MG63 (cell line): ENCODE results near the gene TMEM184A. TPM values are rescaled to one million over a fixed set of nuclear protein-coding genes. Genes with fewer than 3 reads are reported as not detected.
A peak's percentile ranks its signal among the peaks of the same experiment; 100 is the strongest.

ENCODE experiments used
- DNase-seq: peaks from one replicate; pipeline ENCODE4 v3.0.0-alpha.2; 2020
- H3K27me3 ChIP-seq: fragments of 250-450 bp; sonication (Bioruptor Pico); 2 replicates; pipeline ENCODE4 v1.5.1; 2020; ENCODE audit warnings: mild to moderate bottlenecking, moderate library complexity
- H3K36me3 ChIP-seq: fragments of 250-450 bp; sonication (Bioruptor Pico); 2 replicates; pipeline ENCODE4 v1.5.1; 2020; ENCODE audit warnings: mild to moderate bottlenecking, moderate library complexity
- H3K4me3 ChIP-seq: fragments of 250-450 bp; sonication (Bioruptor Pico); 2 replicates; pipeline ENCODE4 v1.5.1; 2020; ENCODE audit warnings: mild to moderate bottlenecking, moderate library complexity
- H3K9me3 ChIP-seq: fragments of 250-450 bp; sonication (Bioruptor Pico); 2 replicates; pipeline ENCODE4 v1.5.1; 2020; ENCODE audit warnings: mild to moderate bottlenecking, moderate library complexity
- total RNA-seq: library from RNA; depleted of rRNA; stranded (reverse); fragments of >200 nt; shearing (Covaris generic); gene quantifications from 2 replicates; pipeline ENCODE4 v1.2.3, GENCODE V29; 2014; ENCODE audit warnings: low replicate concordance

The TMEM184A gene
- total RNA-seq, 1 experiment from 2014 or later: not detected

DNA sequence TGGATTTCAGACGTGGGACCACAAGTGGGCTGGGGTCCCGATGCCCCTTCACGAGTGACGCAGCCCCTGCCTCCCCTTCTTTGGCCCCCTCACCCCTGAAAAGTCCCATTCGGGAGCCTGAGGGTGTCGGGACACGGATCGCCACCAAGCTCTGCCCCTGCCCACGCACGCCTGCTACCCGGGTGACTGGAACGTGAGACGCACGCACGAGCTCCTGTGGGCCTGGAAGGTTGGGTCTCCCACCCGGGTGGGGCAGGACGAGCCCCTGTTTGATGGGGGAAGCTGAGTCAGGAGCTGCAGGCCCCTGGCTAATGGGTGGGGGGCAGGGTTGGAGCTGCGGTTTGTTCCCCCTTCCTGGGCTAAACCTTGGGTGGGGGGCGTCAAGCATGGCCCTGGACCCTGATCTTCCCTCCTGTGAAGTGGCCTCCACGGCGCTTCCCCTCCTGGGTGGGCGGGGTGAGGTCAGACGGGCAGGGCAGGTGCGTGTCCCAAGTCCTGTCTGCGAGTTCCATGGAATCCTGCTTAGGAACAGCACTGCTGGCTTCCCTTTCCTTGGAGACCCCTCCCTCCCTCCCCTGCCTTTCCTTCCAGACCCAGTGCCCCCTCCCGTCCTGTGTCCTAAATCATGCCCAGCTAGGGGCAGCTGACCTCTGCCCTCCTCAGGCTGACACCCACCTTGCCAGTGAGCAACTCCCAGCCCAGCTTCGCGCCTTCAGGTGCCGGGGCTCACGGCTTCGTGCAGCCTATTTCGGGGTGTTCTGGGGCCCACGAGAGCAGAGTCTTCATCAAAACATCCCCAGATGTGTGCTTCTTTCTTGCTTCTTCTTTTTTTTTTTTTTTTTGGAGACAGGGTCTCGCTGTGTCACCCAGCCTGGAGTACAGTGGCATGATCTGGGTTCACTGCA, 5.3 kb upstream of the TMEM184A start:
- H3K4me3 ChIP-seq: no peak overlapping the region
- peaks cover 9% of the 10 kb centered on the region; the same call in 1 of the 2 replicates for H3K36me3 ChIP-seq
- no peaks in the 10 kb centered on the region for H3K9me3 ChIP-seq
- no peaks in the 10 kb centered on the region for H3K27me3 ChIP-seq
- DNase-seq: no peak

DNA sequence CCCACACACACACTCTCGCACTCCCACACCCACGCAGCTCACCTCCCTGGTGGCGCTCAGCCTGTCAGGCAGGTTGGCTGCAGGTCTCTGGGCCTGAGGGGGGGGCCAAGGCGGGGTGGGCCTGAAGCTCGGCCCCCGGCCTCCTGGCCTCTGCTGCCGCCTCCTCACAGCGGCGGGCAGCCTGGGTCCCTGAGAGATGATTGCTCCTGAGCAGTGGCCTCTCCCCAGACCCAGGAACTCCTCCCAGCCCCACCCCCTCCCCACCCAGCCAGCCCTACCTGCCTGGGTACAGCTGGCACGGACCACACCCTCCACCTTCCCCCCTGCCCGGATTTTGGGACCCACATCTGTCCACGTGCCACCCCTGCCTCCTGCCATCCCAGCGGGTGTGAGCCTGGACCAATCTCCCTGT, 4.6 kb upstream of the TMEM184A start:
- Histone ChIP-seq H3K9me3 (no peaks in the 10 kb centered on the region), H3K27me3 (no peaks in the 10 kb centered on the region), H3K36me3 (peaks cover 4% of the 10 kb centered on the region; the same call in 1 of the 2 replicates), H3K4me3 (no peak overlapping the region)
- DNase-seq: no peak

DNA sequence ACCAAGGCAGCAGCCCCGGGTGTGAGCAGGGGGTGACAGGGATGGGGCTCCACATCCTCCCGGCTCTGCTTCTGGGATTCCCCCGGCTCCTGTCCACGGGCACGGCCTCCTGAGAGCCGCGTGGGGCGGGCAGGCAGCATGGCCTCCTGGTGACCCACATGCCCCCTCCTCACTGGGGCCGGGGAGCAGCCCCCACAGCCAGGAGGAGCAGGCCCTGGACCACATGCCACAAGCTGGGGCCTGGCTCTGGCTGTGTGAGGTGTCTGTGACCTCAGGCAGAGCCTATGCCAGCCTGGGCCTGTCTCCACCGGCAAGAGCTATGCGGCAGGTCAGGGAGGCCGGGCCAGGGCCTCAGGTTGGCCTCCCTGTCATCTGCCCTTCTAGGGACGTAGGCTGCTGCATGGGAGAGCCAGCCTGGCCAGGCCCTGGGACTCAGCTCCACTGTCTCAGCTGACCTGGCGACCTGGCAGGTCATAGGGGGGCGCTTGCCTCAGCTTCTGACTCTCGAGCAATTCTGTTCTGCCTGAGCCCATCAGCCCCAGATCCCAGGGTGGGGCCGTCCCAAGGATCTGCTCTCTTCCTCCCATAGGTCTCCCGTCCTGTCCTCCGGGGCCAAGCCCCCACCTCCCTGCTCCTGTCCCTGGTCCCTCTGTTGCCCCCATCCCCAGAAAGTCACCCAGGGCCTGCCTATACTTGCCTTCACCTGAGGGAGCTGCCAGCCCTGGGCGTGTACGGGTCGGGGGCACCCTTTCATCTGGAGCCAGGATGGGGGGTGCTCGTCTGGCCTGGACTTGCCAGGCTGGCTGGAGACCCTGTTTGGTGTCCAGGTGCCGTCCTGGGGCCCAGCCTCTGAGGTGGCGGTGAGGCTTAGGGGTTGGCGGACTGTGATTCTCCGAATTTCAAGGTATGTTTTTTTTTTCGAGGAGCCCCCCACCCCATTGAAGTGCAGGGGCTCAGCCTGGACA, 3.9 kb upstream of the TMEM184A start:
- Histone ChIP-seq H3K36me3 (no peaks in the 10 kb centered on the region), H3K4me3 (no peak overlapping the region), H3K27me3 (no peaks in the 10 kb centered on the region), H3K9me3 (no peaks in the 10 kb centered on the region)
- no peak for DNase-seq

DNA sequence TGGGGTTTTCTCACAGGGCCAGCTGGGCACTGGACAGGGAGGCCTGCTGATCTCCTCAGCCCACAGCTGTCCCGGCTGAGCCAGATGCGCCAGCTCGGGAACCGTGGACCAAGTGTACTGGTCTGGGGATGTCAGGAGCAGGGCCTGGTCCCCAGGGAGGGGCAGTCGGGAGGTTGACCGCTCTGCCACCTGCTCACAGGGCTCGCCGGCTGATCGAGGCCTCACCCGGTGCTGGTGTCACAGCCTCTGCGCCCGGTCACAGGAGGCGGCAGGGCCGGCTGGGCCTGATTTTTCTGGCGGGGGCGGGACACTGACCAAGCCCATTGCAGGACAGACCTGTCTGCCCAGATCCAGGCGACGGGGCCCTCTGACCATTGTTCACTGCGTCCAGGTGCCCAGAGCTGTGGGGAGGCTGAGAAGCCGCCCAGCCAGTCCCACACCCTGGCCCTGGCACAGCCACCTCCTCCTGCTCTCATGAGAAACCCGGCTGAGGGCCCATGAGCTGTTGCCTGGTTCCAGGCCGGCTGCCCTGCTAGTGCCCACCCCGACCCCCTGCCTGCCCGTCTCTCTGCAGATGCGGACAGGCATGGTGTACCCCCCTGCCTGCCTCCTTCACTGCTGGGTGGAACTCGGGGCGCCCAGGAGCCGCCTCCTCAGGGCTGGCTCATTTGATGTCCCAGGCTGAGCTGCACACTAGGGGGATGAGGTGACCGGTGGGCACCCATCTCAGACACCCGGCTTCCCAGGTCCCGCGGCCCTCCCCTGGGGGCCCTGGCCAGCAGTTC, 3.0 kb upstream of the TMEM184A start:
- H3K27me3 ChIP-seq: no peaks in the 10 kb centered on the region
- H3K36me3 ChIP-seq: no peaks in the 10 kb centered on the region
- no peak overlapping the region for H3K4me3 ChIP-seq
- DNase-seq: no peak
- H3K9me3 ChIP-seq: no peaks in the 10 kb centered on the region

DNA sequence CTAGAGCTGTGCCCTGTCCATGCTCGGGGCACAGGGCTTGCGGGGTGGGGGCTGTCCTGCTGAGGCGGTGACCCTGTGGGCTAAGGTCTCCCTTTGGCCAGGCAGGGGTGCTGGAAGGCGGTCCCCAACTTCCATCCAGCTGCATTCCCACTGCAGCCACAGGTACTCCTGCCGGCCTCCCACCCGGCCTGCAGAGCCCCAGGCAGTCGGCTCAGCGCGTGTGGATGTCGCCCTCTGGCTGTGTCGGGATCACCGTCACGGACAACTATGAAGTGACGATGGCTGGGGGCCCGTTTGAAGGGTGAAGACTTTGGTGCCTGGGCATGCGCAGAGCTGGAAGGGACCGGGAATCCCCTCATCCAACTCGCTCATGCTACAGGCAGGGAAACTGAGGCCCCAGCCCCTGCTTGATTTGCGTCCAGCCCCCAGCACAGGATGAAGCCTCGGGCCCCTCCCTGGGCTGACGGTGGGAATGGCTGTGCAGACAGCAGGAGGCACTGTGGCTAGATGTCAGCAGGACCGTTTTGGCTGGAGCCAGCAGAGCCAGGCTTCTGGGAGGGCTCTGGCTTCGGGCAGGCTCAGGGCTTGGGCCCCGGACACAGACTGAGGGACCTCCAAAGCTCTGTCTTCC, 2.3 kb upstream of the TMEM184A start:
- Histone ChIP-seq H3K36me3 (no peaks in the 10 kb centered on the region), H3K9me3 (no peaks in the 10 kb centered on the region), H3K27me3 (no peaks in the 10 kb centered on the region), H3K4me3 (no peak overlapping the region)
- no peak for DNase-seq

DNA sequence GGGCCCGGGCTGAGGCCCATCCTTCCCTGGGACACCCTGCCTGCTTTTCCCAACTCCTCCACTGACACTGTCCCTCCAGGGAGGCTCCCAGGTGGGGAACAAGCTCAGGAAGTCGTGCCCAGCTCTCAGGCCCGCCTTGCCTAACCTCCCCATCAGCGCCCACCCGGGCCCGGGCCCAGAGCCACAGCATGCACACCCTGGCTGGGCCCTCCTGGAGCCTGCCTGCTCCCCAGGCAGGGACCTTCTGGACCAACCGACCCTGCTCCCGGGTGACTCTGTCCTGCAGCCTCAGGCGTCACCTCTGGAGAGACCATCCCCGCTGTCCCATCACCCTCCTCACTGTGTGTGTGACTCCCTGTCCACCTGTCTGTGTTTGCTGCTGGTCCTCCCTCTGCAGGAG, 1.8 kb upstream of the TMEM184A start:
- H3K4me3 ChIP-seq: no peak overlapping the region
- H3K36me3 ChIP-seq: no peaks in the 10 kb centered on the region
- H3K27me3 ChIP-seq: no peaks in the 10 kb centered on the region
- H3K9me3 ChIP-seq: no peaks in the 10 kb centered on the region
- DNase-seq: no peak

DNA sequence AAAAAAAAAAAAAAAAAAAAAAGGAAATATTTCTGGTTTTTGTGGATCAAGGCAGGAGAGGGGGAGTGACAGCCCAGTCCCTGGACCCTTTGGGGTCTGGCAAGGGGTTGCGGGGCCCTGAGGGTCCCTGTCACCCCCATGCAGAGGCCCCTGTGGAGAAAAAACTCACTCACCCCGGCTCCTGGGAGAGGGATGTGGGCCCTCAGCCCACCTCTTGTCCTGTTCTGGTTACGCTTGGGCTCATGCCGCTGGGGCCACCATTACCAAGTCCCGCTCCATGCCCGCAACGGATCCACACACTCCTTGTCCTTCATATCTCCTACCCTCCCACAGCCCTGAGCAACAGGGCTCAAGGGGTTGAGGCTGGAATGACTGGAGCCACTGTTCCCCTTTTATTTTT, 1.0 kb upstream of the TMEM184A start:
- Histone ChIP-seq H3K27me3 (no peaks in the 10 kb centered on the region), H3K36me3 (no peaks in the 10 kb centered on the region), H3K9me3 (no peaks in the 10 kb centered on the region), H3K4me3 (no peak overlapping the region)
- DNase-seq: no peak

DNA sequence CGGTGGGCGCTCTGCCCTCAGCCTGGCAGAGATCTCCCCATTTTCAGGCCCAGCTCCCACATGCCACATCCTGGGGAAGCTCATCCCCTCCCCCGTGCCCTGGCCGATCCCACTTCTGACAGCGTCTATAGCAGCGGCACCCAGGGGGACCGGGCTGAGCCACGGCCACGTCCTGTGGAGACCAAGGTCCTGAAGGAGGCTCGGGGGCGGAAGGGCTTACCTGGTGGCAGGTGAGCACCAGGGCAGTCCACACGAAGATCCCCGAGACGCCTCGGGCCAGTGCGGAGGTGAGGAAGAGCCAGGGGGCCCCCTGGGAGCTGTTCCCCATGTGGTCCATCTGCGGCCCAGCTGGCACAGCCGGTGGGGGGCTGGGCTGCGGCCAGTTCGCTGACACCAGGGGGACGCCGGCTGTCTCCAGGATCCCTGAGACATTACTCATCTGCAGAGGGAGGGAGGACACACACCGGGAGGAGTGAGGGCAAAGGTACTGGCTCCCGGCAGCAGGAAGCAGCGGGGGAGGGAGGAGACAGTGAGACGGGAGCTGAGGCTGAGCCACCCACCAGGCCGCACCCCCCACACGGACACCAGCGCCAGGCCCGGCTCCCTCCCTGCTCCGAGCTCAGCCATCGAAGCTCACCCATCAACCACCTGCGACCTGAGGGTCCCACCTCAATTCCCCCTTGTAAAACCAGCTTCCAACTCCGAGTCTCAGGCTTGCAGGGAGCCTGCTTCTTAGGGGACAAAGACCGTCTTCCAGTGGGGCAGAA, 776 bp downstream of the TMEM184A start:
- Histone ChIP-seq H3K36me3 (no peaks in the 10 kb centered on the region), H3K27me3 (no peaks in the 10 kb centered on the region), H3K4me3 (no peak overlapping the region), H3K9me3 (no peaks in the 10 kb centered on the region)
- peak; percentile 48 for DNase-seq

DNA sequence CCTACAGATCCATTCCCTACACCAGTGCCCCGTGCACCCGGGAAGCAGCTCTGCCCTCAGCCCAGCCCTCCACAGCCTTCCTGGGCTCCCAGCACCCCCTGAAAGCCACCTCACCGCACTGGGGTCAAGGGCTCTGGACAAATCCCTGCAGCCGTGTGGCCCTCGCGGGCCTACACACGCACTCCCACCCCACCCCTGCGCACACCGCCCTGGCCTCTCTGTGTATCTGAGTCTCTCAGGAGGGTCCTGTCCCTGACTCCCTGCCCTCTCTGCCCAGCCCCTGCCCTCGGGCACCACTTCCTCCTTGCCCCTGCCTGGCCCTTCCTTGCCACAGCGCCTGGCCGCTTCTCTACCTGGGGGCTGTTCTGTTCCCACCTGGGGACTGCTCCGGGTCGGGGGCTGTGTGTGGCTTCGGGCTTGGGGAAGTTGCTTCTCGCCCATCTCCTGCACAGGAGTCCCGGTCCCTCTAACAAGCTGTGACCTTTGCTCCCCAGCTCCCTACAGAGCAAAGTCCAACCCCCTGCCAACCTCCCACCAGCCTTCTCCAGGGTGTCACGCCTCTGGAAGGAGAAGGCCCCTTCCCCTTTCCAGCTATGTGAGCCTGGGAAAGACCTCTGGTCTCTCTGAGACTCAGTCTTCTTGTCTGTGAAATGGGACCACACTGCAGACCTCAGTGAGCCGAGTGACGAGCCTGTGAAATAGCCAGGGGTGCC, 1.5 kb downstream of the TMEM184A start:
- DNase-seq: no peak
- Histone ChIP-seq H3K4me3 (no peak overlapping the region), H3K36me3 (no peaks in the 10 kb centered on the region), H3K27me3 (no peaks in the 10 kb centered on the region), H3K9me3 (no peaks in the 10 kb centered on the region)

DNA sequence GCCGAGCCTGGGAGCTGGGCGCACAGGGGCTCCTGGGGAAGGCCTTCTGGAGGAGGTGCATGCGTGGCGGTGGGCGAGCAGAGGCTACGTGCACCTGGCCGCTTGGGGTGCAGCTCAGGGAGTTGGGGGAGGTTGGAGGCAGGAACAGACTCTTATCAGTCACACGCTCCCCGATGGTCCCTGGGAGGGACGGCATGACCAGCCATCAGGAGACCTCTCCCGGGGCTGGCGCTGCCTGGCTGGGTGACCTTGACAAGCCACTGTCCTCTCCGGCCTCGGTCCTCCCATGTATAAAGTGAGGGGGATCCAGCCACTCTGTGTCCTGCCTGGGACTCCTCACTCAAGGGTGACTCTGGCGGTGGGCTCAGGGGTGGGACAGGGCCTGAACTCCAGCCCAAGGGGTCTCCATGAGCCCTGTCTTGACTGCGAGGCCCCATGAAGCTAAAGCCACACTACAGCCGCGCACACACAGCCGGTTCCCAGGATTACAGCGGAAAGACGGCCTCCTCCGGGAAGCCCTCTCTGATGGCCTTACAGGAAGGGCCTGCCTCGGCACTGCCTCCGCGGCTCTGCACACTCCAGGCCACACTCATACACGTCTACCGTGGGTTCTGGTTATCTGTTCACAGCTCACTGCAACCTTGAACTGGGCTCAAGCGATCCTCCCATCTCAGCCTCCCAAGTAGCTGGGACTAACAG, 2.3 kb downstream of the TMEM184A start:
- no peaks in the 10 kb centered on the region for H3K9me3 ChIP-seq
- H3K4me3 ChIP-seq: no peak overlapping the region
- DNase-seq: no peak
- H3K27me3 ChIP-seq: no peaks in the 10 kb centered on the region
- no peaks in the 10 kb centered on the region for H3K36me3 ChIP-seq

DNA sequence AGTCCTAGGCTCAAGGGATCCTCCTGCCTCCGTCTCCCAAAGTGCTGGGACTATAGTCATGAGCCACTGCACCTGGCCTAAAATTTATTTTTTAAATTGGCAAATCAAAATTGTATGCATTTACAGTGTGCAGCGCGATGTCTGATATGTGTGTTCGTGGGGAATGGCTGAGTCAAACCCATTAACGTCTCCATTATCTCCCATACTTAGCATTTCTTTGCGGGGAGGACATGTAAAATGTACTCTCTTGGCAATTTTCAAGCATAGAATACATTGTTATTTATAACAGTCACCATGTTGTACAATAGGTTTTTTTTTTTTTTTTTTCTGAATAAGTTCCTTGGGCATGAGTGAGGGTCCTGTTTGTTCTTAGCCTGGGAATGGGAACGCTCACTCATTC, 3.8 kb downstream of the TMEM184A start:
- no peaks in the 10 kb centered on the region for H3K9me3 ChIP-seq
- no peaks in the 10 kb centered on the region for H3K36me3 ChIP-seq
- H3K4me3 ChIP-seq: no peak overlapping the region
- no peak for DNase-seq
- no peaks in the 10 kb centered on the region for H3K27me3 ChIP-seq

DNA sequence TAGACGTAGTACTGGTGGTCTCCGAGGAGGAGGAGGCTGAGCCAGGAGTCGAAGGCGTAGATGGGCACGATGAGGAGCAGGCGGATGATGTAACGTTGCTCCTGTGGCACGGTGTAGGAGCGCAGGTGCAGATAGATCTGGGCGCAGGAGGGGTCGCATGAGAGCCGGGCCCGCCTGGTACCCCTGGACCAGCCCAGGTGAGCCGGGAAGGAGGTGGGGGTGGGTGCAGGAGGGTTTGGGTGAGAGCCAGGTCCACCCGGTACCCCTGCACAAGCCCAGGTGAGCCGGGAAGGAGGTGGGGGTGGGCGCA, 5.2 kb downstream of the TMEM184A start:
- no peaks in the 10 kb centered on the region for H3K27me3 ChIP-seq
- H3K4me3 ChIP-seq: no peak overlapping the region
- no peaks in the 10 kb centered on the region for H3K36me3 ChIP-seq
- no peaks in the 10 kb centered on the region for H3K9me3 ChIP-seq
- no peak for DNase-seq

DNA sequence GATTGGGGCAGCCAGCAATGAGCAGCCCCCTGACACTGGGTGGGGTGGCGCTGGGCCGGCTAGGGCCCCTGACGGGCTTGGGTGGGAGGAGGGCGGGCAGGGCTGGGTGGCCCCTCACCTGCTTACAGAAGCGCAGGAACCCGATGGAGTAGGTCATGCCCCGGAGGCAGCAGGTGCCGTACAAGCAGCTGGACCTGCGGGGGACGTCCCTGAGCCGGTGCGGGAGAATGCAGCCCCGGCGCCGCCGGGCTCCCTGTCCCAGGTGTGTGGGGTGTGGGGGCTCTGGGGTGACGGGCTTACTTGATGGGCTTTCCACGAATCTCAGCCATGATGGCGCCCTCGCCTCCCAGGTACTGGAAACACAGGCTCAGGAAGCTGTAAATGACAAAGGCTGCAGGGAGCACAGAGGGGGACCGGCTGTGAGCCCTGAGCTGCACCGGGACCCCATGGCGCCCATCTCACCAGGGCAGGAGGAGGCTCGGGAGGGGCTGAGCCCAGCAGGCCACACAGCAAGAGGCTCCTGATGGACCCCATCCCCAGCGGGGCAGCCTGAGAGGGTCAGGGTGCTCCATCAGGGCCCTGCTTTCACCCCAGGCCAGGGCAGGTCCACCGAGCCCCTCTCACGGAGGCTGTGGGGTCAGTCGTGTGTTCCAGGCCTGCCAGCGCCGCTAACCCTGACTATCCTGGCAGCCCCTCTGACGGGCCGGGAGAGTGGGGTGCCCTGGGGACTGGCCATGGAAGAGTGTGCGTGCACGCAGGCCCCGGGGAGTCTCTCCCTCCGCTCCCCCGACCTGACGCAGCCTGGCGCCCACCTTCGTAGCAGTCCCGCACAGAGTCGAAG, 5.8 kb downstream of the TMEM184A start:
- Histone ChIP-seq H3K36me3 (no peaks in the 10 kb centered on the region), H3K27me3 (no peaks in the 10 kb centered on the region), H3K9me3 (no peaks in the 10 kb centered on the region), H3K4me3 (no peak overlapping the region)
- no peak for DNase-seq
